Effector CD8-positive, alpha-beta T cell (primary cell): ENCODE data around the gene TSHZ2.
"Not testable (repeated sequence)": the region's sequence is repeated elsewhere in the genome, so short reads cannot be mapped to it uniquely, and the experiment has no call there.

ENCODE experiments used
- DNase-seq: peaks from one replicate; lab custom pipeline; 2025; lab: John Stamatoyannopoulos, UW

The TSHZ2 gene

DNA sequence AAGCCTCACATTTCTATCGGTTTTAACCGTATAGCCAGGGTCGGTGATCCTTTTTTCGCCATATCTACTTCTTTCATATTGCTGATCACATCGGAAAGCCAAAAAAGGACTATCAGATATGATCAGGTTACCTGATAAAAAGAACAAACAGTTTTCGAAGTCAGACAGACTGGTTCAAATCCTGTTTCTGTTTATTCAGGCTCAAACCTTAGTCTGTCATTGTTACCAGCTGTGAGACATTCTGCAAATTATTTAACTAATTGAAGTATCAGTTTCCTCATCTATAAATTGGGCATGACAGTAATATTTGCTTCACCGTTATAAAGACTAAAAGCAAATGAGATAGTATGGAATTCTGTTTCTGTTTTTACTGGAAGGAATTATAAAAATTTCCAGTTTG, 111.3 kb downstream of the TSHZ2 start:
- DNase-seq, result no peak

DNA sequence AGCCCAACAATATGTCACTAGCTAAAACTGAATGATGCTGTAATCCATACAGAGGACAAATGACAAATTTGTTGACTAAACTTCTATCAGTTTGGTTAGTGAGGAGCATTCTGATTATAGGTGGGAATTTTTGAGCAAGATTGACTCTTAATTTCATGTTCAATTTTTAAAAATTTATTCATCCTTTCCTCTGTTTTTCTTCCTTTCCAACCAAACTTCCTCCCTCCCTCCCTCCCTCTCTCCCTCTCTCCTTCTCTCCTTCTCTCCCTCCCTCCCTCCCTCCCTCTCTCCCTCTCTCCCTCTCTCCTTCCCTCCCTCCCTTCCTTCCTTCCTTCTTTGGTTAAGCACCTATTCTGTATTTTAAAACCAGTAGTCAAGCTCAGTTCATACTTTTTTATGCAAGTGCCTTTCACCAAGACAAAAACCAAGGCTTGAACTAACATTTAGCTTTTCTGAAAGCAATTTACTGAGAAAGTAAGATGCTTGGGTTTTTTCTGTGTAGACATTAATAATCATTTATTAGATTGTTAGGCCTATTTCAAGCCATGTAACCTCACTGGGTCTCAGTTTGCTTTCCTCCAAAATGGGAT, 112.3 kb downstream of the TSHZ2 start:
- DNase-seq, result no peak

DNA sequence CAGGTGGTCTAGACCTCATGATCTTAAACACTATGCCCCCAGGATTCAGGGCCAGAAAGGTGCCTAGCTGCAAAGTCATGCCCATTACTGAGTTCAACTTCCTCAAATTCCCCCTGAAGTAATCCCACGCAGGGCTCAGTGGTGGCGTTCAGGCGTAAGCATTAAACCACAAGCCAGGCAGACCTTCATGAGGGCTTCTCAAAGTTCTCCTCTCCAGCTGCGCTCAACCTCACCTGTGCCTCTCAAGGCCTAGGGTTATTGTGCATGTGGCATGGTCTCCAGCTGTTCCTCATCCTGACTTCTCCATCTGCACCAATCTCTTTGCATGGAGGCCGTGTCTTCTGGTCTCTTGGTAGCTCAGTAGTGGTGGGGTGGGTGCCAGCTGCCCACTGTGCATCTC, 113.6 kb downstream of the TSHZ2 start:
- no peak for DNase-seq

DNA sequence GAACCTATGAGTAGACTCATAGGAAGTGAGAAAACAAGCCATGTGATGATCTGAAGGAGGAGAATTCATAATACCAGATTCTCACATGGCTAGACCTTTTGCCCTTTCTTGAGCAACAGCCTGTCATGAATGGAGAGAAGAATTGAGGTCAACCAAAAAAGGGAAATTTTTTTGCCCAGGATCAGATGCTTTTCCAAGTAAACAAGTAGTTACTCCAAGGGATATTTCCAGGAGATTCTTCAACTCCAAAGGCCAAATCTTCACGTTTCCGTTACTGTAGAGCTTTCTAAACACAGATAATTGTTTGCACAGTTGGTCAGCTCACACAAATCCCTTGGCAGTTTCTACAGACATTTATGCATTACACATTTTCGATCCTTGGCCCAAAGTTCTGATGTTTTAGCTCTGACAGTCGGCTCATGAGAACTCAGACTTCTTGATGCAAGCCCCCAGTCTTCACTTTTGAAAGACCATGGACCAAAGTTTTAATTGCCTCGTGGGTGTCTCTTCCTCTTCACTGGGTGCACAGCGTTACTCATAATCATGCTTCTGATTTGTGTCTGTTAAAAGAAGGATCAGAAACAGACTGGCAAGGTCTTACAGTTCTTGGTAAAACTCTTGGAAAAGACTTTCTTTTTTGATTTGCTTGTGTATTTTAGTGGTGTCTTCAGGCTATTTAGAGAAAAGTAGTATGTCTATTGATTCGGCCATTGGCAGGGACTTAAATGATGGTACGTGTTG, 115.0 kb downstream of the TSHZ2 start:
- DNase-seq, result no peak

DNA sequence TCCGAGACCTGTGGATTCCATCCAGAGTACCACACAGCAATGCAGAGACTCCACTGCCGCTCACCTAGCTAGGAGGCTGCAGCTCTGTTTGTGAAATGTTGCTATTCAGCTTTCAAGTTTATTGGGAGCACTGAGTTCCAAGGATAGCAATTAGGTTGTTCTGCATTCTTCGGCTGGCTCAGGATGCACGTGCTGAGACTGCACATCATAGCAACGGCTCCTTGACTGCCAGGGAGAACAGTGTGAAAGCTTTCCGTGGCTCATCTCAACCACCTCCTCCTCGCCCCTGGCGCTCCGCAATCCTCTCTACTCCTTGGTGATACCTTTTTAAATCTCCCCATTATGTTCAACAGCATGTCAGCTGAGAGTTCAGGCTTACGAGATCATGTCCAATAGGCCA, 116.6 kb downstream of the TSHZ2 start:
- DNase-seq, result no peak

DNA sequence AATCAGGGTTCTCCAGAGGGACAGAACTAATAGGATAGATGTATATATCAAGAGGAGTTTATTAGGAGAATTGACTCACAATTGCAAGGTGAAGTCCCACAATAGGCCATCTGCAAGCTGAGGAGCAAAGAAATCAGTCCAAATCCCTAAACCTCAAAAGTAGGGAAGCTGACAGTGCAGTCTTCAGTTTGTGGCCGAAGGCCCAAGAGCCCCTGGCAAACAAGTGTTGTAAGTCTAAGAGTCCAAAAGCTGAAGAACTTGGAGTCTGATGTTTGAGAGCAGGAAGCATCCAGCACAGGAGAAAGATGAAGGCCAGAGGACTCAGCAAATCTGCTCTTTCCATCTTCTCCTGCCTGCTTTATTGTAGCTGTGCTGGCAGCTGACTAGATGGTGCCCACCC, 117.7 kb downstream of the TSHZ2 start:
- not testable (repeated sequence) for DNase-seq

DNA sequence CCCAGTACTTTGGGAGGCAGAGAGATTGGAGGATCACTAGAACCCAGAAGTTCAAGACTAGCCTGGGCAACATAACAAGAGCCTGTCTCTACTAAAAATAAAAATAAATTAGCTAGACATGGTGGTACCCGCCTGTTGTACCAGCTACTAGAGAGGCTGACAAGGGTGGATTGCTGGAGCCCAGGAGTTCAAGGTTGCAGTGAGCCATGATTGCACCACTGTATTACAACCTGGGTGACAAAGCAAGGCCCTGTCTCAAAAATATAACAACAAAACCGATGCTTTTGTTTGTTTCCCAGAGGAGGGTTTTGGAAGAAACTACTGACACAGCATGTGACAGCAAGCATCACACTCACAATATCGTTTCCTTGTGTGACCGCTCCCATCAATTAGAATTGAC, 119.6 kb downstream of the TSHZ2 start:
- DNase-seq, result no peak

DNA sequence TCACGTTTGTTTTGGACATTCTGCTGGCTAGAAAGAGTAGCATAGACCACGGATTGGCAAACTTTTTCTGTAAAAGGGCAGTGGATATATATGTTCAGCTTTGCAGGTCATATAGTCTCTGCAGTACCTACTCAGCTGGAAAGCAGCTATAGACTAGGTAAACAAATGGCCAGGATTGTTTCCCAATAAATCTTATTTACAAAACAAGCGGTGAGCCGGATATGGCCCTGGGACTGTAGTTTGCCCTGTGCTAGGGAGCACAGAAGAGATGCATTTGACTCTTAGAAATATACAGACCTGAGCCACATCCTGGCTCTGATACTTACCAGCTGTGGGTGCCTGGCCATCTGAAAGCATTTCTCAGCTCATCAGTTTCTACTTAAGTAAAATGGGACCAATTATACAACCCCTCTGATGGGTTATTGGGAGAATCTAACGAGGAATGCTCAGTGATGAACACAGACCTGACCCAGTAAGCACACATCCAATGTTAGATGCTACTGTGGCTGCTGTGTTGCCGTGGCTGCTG, 120.7 kb downstream of the TSHZ2 start:
- DNase-seq, result no peak

DNA sequence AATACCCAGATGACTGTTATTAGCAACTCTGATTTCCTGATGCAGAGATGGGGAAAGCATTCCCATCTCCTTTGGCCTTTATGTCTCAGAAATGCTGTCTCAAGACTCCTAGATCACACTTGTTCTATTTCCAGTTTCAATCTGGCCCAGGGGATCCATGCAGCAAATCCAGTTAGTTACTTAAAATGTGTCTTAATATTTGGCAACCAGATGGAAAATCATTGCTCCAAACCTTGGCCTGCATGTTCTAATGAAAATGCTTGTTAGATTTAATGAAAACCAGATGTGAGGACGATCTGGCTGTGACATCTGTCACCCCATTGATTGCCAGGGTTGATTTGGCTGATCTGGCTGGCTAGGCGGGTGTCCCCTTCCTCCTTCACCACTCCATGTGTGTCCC, 125.2 kb downstream of the TSHZ2 start:
- DNase-seq, result no peak

DNA sequence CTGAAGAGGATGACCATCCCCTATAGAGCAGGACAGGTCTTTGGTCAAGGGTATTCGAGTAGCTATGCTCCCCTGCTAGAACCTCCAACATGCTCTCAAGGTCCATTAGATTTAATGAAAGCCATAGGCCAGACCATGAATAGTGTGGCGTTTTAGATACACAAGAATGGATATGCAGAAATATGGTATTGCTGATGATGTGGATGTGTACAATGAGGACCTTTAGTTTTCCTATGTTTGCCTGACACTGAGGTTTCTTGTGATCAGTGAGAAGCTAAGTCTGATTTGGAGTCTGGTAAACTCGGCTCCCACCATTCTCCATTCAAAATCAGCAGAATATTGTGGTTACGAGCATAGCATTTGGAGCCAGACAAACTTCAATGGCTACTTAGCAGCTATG, 125.6 kb downstream of the TSHZ2 start:
- DNase-seq, result no peak

DNA sequence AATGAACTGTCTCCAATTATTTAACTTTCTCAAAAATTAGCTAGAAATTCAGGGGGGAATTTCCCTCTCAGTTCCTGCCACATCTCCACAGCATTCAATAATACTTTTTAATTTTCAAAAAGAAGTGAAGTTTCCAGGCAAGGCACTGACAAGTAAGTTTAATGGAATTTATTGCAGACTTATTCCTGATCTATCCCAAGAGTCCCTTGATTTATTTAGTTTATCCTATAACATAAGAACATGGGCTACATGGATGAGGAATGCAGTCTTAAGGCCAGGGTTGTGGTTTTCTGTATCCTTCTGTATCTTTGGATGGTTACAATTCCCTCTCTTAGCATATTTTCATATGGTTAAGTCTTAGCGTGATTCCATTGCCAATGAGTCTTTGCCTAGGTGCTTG, 126.5 kb downstream of the TSHZ2 start:
- no peak for DNase-seq

DNA sequence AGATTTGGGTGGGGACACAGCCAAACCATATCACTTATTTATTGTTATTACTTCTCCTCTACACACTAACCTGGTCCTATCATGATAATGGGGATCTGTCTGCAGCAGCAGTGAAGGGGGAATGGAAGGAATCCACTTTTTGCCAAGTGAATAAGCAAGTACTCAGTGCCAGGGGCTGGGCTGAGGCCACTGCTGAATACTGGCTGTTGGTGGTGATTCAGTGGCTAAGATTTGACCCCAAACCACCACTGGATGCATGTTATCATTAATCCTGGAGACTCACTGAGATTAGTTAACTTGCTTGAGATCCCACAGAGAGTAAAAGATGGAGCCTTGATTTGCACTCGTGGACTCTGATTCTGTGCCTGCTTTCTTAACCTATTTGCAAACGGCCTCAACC, 127.7 kb downstream of the TSHZ2 start:
- DNase-seq, result no peak

DNA sequence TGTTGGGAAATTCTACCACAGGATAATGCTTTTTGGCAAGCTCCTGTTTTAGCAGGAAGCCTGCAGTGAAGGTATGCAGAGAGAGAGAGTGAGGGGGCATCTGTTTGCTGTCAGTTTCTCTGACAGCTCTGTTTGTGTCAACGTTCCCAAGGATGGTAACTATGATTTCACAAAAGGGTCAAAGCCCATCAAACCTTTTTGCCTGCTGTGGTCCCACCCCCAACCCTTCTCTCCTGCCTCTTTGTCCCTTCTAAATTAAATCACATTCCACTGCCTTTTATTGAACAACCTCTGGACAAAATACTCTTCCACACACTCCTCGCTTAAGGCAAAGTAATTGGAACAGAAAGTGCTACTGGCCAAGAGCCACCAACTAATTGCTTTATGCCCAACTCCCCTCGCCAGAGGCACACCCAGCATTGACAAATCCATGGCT, 128.3 kb downstream of the TSHZ2 start:
- no peak for DNase-seq

DNA sequence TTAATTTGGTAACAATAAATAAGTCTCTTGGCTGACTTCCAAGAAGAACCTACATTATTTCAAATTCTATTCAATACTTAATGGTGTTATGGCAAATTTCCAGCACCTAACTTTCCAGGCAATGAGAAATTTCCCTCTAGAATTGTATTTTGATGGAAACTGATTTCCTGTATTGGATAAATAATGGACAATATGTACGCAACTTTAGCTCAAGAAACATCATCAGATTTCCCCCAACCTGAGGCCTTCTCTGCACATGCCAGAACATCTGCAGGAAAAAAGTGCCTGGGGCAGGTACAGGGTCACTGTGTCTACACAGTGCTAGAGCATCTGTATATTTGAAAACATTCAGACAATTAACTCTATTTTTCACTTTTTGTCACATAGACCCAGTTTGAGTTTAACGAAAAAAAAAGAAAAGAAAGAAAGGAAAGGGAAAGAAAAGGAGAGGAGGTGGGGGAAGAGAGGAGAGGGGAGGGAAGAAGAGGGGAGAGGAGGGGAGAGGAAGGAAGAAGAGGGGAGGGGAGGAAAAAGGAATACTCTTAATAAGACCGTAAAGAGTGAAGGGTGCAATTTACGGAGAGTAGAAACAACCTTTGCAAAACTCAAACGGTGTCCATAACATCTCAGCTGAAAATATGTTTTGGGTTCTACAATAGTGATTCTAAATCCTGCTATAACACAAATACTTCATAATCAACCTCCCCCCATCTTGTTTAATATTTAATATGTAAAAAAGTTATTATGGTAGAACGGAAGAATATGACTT, 130.0 kb downstream of the TSHZ2 start:
- no peak for DNase-seq

DNA sequence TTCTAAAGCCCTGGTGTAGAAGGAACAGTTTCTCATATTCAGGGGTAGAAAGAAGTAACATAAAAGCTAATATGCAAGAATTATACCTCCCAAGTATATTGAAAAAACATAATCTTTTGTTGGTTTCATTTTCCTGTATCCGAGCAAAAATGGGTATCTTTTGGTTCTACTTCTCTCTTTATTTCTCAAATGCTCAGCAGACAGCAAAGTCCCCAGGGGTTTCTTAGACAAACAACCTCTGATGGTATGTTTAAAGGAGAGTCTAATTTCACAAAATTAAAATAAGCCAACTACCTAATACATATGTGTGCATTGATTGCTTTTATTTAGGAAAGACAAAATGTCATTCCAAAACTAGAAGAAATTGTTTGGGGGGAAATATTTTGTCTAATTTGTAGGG, 131.0 kb downstream of the TSHZ2 start:
- DNase-seq, result no peak

DNA sequence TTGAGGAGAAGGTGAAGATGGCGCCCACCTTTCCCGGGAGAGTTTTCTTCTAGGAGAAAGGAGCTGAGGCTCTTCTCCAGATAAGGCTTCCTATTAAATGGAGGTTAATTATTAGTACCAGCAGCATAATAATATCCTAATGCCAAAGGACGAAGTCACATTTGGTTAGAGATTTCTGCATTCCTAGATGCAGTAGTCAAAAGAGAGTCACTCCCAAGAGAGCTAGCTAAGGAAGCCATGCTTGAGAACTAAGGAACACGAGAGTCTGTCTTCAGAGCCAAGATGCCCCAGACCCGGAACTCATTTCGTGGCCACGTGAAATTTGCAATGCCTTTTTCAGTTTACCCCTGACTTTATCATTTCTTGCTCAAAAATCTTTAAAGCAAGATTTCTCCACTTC, 132.7 kb downstream of the TSHZ2 start:
- no peak for DNase-seq

DNA sequence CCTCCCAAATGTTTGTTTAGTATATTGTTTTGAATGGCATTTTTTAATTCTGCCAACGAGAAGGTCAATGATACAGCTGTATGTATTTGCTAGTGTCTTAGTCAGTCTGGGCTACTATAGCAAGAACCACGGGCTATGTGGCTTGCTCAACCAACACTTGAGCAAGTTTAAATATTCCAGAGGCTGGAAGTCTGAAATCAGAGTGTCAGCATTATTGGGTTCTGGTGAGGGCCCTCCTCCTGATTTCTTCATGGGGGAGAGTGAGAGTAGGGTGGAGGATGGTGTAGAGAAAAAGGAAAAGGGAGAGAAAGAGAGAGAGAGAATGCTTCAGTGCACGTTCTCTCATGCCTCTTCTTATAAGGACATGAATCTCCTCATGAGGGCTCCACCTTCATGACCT, 144.6 kb downstream of the TSHZ2 start:
- DNase-seq, result no peak

DNA sequence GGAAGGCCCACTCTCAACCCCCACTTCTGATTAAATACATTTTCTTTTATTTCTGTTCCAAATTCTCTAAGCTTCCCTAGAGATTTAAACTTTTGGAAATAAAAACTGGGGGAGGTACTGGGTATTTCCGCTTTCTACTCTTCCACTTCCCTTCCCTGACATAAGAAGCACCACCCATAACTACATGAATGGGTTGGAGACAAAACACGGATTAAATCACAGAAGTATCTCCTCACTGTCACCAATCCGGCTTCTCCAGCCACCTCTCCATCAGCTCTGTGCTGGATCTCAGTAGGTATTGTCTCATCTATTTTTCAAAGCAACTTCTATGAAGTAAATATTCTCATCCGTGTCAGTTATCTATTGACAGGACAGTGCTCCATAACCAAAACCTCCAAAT, 150.7 kb downstream of the TSHZ2 start:
- DNase-seq, result no peak

DNA sequence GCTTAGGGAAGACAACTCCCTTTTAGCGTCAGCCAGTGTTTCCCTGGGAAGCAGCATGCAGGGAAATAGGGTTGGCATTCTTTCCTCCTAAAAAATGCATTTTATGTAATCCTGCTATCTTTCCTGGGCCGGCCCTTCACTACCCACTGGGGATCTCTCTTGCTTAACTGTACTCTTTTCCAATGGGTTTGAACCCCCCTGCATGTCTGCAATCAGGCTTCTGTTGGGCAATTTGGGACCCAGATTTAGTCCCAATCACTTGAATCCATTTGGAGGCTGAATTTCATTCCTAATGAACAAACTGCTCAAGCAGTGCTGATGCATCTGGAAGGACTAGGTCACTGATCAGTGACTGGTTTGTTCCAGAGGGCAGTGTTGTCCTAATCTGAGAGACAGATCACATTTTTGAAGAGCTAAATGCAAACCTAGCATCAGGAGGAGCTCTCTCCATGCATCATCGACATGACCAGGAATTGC, 152.0 kb downstream of the TSHZ2 start:
- DNase-seq, result no peak

DNA sequence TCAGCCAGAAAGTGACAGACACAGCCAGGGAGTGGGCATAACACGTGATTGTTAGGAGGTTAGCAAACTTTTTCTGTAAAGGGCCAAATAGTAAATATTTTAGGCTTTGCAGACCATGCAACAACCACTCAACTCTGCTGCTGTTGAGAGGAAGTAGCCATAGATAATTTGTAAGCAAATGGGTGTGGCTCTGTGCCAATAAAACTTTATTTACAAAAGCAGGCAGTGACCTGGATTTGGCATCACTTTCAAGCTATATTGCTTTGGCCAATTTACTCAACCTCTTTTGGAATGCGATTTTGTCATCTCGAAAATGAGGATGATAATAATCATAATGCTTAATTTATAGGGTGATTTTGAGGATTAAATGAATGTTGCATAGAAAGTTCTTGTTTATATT, 152.6 kb downstream of the TSHZ2 start:
- no peak for DNase-seq

DNA sequence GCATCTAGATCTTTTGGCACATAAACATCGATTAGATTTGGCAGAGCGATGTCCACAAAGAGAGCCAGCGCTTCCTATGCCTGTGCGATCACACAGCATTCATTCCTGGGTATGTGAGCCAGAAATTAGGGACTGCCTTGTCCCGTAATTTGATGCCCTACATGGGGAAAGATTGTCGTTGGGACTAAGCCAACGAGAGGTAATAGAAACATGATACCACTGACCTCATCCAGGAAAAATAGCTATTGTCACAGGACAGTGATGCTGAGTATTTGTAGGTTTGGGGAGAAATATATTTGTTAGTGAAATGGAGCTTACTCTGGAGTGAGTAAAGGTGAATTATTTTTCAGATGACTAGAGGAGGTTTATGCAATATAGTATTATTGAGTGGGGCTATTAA, 154.0 kb downstream of the TSHZ2 start:
- DNase-seq, result no peak

DNA sequence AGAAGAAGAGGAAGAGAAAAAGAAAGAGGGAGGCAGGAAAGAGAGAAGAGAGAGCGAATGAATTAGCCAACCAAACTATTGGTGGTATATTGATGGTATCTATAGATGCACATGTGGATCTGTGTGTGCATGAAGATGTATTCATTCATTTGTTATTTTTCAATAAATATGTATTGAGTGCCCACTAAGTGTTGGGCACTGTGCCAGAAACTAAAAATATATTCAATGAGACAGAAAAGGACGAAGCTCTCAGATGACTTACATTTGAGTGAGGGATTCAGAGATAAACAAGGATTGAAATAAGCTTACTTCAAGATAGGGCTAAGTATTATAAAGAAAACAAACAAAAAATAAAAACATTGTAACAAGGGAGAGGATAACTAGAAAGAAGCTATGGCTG, 154.9 kb downstream of the TSHZ2 start:
- DNase-seq, result no peak

DNA sequence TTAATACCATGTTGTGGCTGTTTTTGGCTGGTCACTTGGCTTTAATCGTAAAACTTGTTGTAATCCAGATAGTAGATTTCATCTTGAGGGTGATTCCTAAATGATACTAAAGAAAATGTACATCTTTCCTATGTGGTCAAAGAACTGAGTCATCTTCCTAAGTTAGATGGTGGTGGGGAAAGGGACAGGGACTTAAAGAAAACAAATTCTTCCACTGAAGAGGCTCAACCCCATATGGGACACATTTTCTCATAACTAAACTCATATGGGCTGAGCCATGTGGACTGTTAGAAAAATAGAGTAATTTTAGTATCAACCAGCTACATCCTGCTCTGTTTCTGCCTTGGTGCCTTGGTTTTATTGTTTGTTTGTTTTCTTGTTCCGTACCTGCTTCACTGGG, 155.8 kb downstream of the TSHZ2 start:
- DNase-seq, result no peak
